Gastrocnemius medialis (tissue), 4 donors: Measurements from ENCODE around the gene CDSN. TPM values are rescaled to one million over a fixed set of nuclear protein-coding genes. Genes with fewer than 3 reads are reported as not detected.
"Not testable (repeated sequence)": the region's sequence is repeated elsewhere in the genome, so short reads cannot be mapped to it uniquely, and the experiment has no call there.

Experiments
- ATAC-seq, 2 donors: fragments of 150-250 bp; one replicate each; pipeline ENCODE4 v1.9.1; 2016
- DNase-seq, 2 donors: peaks; one replicate each; pipeline ENCODE4 v3.0.0-alpha.2; 2019
- H3K27ac ChIP-seq, 4 donors: fragments of 200-600 bp; sonication (generic); 1 replicate in 1 of 4; 2 replicates in 3 of 4; pipeline ENCODE4 v1.5.1; 2016 to 2018; ENCODE audit warnings: mild to moderate bottlenecking in 2 of 4, moderate library complexity in 1 of 4
- H3K27me3 ChIP-seq, 3 donors: fragments of 200-600 bp; sonication (generic) in 2 of 3; 1 replicate in 1 of 3; 2 replicates in 2 of 3; pipeline versions ENCODE4 v1.5.1 to v1.6.0; 2016 to 2019; ENCODE audit warnings: mild to moderate bottlenecking in 1 of 3, moderate library complexity in 1 of 3
- H3K36me3 ChIP-seq, 2 donors: fragments of 200-600 bp; sonication (generic) in 1 of 2; one replicate each; pipeline ENCODE4 v1.5.1; 2017 to 2018
- H3K4me1 ChIP-seq, 2 donors: fragments of 200-600 bp; sonication (generic) in 1 of 2; one replicate each; pipeline ENCODE4 v1.5.1; 2016 to 2017; ENCODE audit warnings: mild to moderate bottlenecking in 2 of 2
- H3K4me3 ChIP-seq, 4 donors: fragments of 200-600 bp; sonication (generic) in 3 of 4; 1 replicate in 1 of 4; 2 replicates in 3 of 4; pipeline ENCODE4 v1.5.1; 2016 to 2019; ENCODE audit warnings: mild to moderate bottlenecking in 2 of 4
- H3K9me3 ChIP-seq, 3 donors: fragments of 200-600 bp; sonication (generic) in 2 of 3; 1 replicate in 1 of 3; 2 replicates in 2 of 3; pipeline ENCODE4 v1.5.1; 2016 to 2019
- CTCF ChIP-seq, 5 experiments: fragments of 450-650 bp in 3 of 5; fragments of 200-600 bp in 2 of 5; sonication (generic) in 2 of 5; IDR thresholded peaks in 4 of 5; conservative IDR thresholded peaks in 1 of 5; 1 replicate in 4 of 5; 2 replicates in 1 of 5; pipeline ENCODE4 v1.5.1; 2016 to 2019; ENCODE audit warnings: antibody characterized with exemption in 5 of 5, mild to moderate bottlenecking in 3 of 5, moderate library complexity in 3 of 5
- POLR2A ChIP-seq, 2 donors: fragments of 450-650 bp; IDR thresholded peaks; one replicate each; pipeline ENCODE4 v1.6.1; 2017; ENCODE audit warnings: antibody characterized with exemption in 2 of 2, mild to moderate bottlenecking in 2 of 2, moderate library complexity in 2 of 2
- in situ Hi-C, 4 donors: fragments of 200-750 bp; cut with MboI; loops; one replicate each; pipeline versions ENCODE4 v1.15.0 to v1.8.0; 2017; ENCODE audit warnings: low sequenced_read_pairs in 4 of 4
- intact Hi-C: fragments of 100-400 bp; cut with DNase I; formaldehyde crosslinking; loops from one replicate; pipeline ENCODE4 v1.15.1; 2023; ENCODE audit warnings: low total_unique reads
- total RNA-seq, 4 donors: library from RNA; depleted of rRNA; stranded (reverse); fragments of >200 nt; gene quantifications; one replicate each; pipeline versions ENCODE4 v1.1.0 to v1.2.3, GENCODE V29; 2016

Gene CDSN
- total RNA-seq, 4 donors from 2014 or later = not detected

DNA sequence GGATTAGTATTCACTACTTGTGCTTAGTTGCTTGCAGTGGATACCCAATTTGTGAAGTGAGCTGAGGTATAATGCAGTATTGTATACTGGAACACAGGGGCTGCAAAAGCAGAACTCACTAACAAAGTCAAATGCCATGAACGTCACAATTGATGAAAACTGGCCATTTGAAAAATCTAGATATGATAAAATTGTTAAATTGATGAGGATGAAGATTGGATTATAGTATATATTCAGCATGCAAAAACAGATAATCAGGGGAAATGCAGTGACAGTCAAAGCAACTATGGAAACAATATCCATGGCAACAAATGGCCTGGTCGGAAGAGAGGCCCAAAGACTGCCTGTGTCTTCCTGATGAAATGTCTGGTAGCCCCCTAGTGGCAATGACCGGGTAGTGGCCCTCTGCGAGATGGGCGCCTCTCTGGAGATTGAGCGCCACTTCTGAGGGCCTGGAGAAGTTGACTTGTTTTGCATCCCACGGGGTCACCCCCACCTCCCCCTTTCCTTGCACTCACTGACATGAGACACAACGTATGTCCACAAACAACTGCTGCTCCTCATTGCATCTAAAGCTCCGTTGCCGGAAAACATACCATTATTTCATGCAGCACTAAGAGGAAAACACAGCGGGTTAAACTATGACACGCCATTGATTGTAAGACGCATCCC is 51.4 kb downstream of the CDSN start:
- Histone ChIP-seq H3K27me3 (no peaks in the 10 kb centered on the region), H3K27ac (no peak overlapping the region), H3K36me3 (no peaks in the 10 kb centered on the region), H3K4me1 (no peaks in the 10 kb centered on the region), H3K4me3 (no peak overlapping the region), H3K9me3 (no peaks in the 10 kb centered on the region)
- DNase-seq (peak; percentile 45 to 74), ATAC-seq (peak; percentile 88 to 92)
- TF ChIP-seq CTCF (IDR thresholded peaks at IDR 0.05 in 4 of 5, conservative IDR thresholded peaks at IDR 0.05 in 1 of 5) (peak; percentile 73 to 86 (median 82)), POLR2A (IDR thresholded peaks at IDR 0.05) (no peak)
- in situ Hi-C loops (no loop called here), intact Hi-C loops (loop anchor here (1.0 kb wide), 1 partner anchor 154 kb away; no protein-coding TSS in a partner anchor)

DNA sequence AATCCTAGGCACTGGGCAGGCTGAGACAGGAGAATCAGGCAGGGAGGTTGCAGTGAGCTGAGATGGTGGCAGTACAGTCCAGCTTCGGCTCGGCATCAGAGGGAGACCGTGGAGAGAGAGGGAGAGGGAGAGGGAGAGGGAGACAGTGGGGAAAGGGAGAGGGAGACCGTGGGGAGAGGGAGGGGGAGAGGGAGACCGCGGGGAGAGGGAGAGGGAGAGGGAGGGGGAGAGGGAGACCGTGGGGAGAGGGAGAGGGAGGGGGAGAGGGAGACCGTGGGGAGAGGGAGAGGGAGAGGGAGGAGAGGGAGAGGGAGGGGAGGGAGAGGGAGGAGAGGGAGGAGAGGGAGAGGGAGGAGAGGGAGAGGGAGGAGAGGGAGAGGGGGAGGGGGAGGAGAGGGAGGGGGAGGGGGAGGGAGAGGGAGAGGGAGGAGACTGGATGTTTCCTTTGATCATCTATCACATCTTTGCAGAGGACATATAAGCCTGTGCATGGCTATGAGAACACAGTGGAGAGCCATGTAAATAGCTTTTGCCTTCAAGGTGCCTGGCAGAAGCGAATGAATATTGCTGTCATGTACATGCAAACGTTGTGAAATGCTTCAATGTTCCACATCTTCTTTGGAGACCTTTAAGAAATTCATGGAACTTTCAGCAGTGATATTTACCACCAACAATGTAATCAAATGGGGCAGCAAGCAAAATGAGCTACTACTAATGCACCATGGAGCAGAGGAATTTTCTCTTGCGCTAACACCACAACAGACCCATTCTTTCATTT is 52.2 kb downstream of the CDSN start:
- intact Hi-C loops, H3K4me1 ChIP-seq, H3K4me3 ChIP-seq, H3K36me3 ChIP-seq, H3K27ac ChIP-seq, H3K9me3 ChIP-seq, H3K27me3 ChIP-seq, in situ Hi-C loops, DNase-seq, ATAC-seq: not testable (repeated sequence)

DNA sequence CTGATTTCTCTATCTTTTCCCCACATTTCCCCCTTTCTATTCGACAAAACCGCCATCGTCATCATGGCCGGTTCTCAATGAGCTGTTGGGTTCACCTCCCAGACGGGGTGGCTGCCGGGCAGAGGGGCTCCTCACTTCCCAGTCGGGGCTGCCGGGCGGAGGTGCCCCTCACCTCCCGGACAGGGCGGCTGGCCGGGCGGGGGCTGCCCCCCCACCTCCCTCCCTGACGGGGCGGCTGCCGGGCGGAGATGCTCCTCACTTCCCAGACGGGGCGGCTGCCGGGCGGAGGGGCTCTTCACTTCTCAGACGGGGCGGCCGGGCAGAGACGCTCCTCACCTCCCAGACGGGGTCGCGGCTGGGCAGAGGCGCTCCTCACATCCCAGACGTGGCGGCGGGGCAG is 53.2 kb downstream of the CDSN start:
- intact Hi-C loops, H3K36me3 ChIP-seq, H3K27me3 ChIP-seq, H3K4me3 ChIP-seq, H3K9me3 ChIP-seq, H3K4me1 ChIP-seq, in situ Hi-C loops, H3K27ac ChIP-seq, ATAC-seq, DNase-seq: not testable (repeated sequence)

- intact Hi-C loops (loop anchor here (1.0 kb wide), 1 partner anchor 145 kb away; no protein-coding TSS in a partner anchor), in situ Hi-C loops (no loop called here)
- Histone ChIP-seq H3K27ac (no peak overlapping the region), H3K4me3 (no peak overlapping the region), H3K9me3 (no peaks in the 10 kb centered on the region), H3K36me3 (no peaks in the 10 kb centered on the region), H3K27me3 (no peaks in the 10 kb centered on the region), H3K4me1 (no peaks in the 10 kb centered on the region)
- DNase-seq = peak in 1 of 2 donors; percentile 22
- TF ChIP-seq POLR2A (IDR thresholded peaks at IDR 0.05) (no peak), CTCF (IDR thresholded peaks at IDR 0.05 in 4 of 5, conservative IDR thresholded peaks at IDR 0.05 in 1 of 5) (no peak)
- peak; percentile 39 to 80 for ATAC-seq
Measured at GRCh38 chr6:31065556-31065955, 54.7 kb downstream of the CDSN start.

Other genes starting within 250 kb of the CDSN start
- 10 to 100 TPM; 20.0 to 62.2 (median 59.3) TPM for gene DDR1, start 235.9 kb downstream of the CDSN start, total RNA-seq
- 10 to 100 TPM in 1 of 4 donors, 1 to 10 TPM in 3; 5.7 to 20.7 (median 7.5) TPM for gene GTF2H4, start 212.2 kb downstream of the CDSN start, total RNA-seq
- 10 to 100 TPM; 16.0 to 38.5 (median 19.3) TPM for gene VARS2, start 206.2 kb downstream of the CDSN start, total RNA-seq
- gene SFTA2, start 188.3 kb downstream of the CDSN start, total RNA-seq = not detected
- gene MUCL3, start 179.5 kb downstream of the CDSN start, total RNA-seq = not detected
- gene MUC21, start 136.7 kb downstream of the CDSN start, total RNA-seq = not detected
- gene MUC22, start 110.0 kb downstream of the CDSN start, total RNA-seq = under 1 TPM; 0.05 to 0.36 (median 0.18) TPM
- gene C6orf15, start 7.9 kb downstream of the CDSN start, total RNA-seq = not detected
- gene PSORS1C1, start 5.6 kb downstream of the CDSN start, total RNA-seq = not detected
- not detected for gene PSORS1C2, start 18.6 kb upstream of the CDSN start, total RNA-seq
- 10 to 100 TPM in 1 of 4 donors, 1 to 10 TPM in 3; 4.9 to 34.3 (median 7.7) TPM for gene CCHCR1, start 37.4 kb upstream of the CDSN start, total RNA-seq
- 1 to 10 TPM; 1.5 to 5.1 (median 2.6) TPM for gene TCF19, start 38.1 kb upstream of the CDSN start, total RNA-seq
- not detected for gene POU5F1, start 50.2 kb upstream of the CDSN start, total RNA-seq
- gene HLA-C, start 151.6 kb upstream of the CDSN start, total RNA-seq = 100 to 1,000 TPM in 2 of 4 donors, 10 to 100 TPM in 2; 73.4 to 267 (median 133) TPM
- 100 to 1,000 TPM; 182 to 300 (median 192) TPM for gene HLA-B, start 236.7 kb upstream of the CDSN start, total RNA-seq